HEK293 (cell line): ENCODE results near the gene PPP1R27.

Experiments
- ZNF2 ChIP-seq: fragments of 450-650 bp; formaldehyde crosslinking; IDR thresholded peaks from 2 replicates; pipeline ENCODE4 v1.5.1; 2016; ENCODE audit warnings: missing biosample characterization, missing genetic modification characterization
- TF ChIP-seq, protein P1 (sequence below): fragments of 450-650 bp; formaldehyde crosslinking; IDR thresholded peaks from 2 replicates; pipeline ENCODE4 v1.5.1; 2016; ENCODE audit warnings: missing biosample characterization, missing genetic modification characterization

DNA sequence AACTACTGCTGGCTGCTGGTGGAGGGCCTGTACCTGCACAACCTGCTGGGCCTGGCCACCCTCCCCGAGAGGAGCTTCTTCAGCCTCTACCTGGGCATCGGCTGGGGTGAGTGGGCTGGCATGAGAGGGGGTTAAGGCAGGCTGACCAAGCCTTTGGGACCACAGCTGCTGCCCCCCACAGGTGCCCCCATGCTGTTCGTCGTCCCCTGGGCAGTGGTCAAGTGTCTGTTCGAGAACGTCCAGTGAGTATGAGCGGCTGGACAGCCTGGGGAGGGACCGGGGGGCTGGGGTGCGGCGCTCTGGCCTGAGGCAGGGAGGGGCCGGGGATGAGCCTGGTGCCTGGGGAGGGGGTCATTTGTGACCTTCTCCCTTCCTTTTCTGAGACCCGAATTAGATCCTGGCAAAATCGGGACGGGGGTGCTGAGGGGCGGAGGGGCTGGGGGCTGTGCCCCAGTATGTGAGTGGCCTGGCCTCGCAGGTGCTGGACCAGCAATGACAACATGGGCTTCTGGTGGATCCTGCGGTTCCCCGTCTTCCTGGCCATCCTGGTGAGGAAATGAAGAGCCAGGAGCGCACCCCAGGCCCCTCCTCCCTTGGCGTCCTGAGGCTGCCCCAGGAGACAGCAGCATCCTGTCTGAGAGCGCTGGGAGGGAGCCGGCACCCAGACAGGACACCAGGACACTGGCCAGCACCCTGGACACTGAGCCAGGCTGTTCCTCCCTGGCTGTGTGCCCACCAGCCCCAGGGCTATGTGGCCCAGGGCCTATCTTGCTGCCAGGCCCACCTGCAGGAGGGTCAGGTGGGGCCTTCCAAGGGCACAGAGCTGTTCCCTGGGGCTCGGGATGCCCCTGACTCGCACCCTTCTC lies 22.9 kb downstream of the PPP1R27 start:
- TF ChIP-seq ZNF2 (tag by site-specific recombination), result no peak
- TF ChIP-seq, protein P1, sequence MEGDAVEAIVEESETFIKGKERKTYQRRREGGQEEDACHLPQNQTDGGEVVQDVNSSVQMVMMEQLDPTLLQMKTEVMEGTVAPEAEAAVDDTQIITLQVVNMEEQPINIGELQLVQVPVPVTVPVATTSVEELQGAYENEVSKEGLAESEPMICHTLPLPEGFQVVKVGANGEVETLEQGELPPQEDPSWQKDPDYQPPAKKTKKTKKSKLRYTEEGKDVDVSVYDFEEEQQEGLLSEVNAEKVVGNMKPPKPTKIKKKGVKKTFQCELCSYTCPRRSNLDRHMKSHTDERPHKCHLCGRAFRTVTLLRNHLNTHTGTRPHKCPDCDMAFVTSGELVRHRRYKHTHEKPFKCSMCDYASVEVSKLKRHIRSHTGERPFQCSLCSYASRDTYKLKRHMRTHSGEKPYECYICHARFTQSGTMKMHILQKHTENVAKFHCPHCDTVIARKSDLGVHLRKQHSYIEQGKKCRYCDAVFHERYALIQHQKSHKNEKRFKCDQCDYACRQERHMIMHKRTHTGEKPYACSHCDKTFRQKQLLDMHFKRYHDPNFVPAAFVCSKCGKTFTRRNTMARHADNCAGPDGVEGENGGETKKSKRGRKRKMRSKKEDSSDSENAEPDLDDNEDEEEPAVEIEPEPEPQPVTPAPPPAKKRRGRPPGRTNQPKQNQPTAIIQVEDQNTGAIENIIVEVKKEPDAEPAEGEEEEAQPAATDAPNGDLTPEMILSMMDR (tag by site-specific recombination), result no peak
